Measurements from ENCODE around the gene PSMB2.

The PSMB2 gene

DNA sequence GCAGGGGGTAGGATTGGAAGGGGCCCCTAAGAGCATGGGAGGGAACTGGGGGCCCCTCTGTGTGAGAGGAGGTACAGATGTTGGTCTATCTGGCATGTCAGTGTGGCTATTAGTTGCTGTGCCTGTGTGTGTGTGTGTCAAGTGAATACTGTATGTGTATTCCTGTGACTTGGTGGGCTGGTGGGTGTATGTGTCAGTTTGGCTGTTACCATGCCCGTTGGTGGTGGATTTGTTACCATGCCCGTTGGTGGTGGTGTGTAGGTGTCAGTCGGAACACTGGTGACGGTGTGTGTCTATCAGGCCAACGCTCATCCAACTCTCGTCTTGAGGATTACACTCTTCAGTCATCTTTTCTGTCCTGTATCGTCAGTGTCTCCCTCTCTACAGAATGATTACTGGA, 45.6 kb downstream of the PSMB2 start:
- Histone ChIP-seq H2AFZ (no peak overlapping the region), H3K4me1 (no peaks in the 10 kb centered on the region), H3K79me2 (no peaks in the 10 kb centered on the region), H3K4me3 (ENCODE audit: low read depth, low read length) (no peak overlapping the region), H3K27me3 (ENCODE audit: control insufficient read depth, insufficient read depth, low read length) (no peaks in the 10 kb centered on the region), H3K9me3 (ENCODE audit: control insufficient read depth, low read length) (no peaks in the 10 kb centered on the region), H3K4me2 (ENCODE audit: low read length) (no peak overlapping the region), H3K36me3 (ENCODE audit: control insufficient read depth, insufficient read depth, low read length) (no peaks in the 10 kb centered on the region), H3K9ac (no peak overlapping the region), H3K27ac (no peak overlapping the region)
- TF ChIP-seq, protein P1, sequence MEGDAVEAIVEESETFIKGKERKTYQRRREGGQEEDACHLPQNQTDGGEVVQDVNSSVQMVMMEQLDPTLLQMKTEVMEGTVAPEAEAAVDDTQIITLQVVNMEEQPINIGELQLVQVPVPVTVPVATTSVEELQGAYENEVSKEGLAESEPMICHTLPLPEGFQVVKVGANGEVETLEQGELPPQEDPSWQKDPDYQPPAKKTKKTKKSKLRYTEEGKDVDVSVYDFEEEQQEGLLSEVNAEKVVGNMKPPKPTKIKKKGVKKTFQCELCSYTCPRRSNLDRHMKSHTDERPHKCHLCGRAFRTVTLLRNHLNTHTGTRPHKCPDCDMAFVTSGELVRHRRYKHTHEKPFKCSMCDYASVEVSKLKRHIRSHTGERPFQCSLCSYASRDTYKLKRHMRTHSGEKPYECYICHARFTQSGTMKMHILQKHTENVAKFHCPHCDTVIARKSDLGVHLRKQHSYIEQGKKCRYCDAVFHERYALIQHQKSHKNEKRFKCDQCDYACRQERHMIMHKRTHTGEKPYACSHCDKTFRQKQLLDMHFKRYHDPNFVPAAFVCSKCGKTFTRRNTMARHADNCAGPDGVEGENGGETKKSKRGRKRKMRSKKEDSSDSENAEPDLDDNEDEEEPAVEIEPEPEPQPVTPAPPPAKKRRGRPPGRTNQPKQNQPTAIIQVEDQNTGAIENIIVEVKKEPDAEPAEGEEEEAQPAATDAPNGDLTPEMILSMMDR (IDR thresholded peaks at IDR 0.05) = no peak

DNA sequence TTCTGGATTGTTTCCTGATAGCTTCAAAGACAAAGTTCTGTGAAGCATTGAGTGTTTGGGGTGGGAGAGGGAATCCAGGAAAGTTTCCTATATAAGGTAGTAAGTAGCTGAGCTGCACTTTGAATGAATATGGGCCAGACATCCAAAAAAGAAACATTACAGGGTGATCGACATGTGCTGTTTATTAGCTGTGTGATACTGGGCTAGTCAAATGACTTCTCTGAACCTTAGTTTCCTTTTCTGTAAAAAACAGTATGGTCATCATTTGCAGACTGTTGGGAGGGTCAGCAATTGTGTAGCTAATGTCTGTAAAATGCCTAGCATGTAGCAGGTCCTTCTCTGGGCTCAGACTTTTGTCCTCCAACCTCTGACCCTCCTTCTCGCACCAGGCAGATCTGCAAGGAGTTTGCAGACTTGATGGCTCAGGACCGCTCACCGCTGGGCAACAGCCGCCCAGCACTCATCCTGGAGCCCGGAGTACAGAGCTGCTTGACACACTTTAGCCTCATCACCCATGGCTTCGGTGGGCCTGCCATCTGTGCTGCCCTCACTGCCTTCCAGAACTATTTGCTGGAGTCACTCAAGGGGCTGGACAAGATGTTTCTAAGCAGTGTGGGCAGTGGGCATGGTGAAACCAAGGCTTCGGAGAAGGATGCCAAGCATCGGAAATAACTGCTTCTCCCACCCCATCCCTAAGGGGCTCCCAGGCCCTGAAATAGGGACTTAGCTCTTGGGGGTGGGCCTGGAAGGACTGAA, 47.1 kb downstream of the PSMB2 start:
- Histone ChIP-seq H3K9me3 (ENCODE audit: control insufficient read depth, low read length) (no peaks in the 10 kb centered on the region), H3K36me3 (ENCODE audit: control insufficient read depth, insufficient read depth, low read length) (no peaks in the 10 kb centered on the region), H3K79me2 (no peaks in the 10 kb centered on the region), H3K9ac (no peak overlapping the region), H3K4me2 (ENCODE audit: low read length) (no peak overlapping the region), H3K27me3 (ENCODE audit: control insufficient read depth, insufficient read depth, low read length) (no peaks in the 10 kb centered on the region), H3K4me1 (no peaks in the 10 kb centered on the region), H3K4me3 (ENCODE audit: low read depth, low read length) (no peak overlapping the region), H3K27ac (no peak overlapping the region), H2AFZ (no peak overlapping the region)
- TF ChIP-seq, protein P1 (IDR thresholded peaks at IDR 0.05) = no peak

DNA sequence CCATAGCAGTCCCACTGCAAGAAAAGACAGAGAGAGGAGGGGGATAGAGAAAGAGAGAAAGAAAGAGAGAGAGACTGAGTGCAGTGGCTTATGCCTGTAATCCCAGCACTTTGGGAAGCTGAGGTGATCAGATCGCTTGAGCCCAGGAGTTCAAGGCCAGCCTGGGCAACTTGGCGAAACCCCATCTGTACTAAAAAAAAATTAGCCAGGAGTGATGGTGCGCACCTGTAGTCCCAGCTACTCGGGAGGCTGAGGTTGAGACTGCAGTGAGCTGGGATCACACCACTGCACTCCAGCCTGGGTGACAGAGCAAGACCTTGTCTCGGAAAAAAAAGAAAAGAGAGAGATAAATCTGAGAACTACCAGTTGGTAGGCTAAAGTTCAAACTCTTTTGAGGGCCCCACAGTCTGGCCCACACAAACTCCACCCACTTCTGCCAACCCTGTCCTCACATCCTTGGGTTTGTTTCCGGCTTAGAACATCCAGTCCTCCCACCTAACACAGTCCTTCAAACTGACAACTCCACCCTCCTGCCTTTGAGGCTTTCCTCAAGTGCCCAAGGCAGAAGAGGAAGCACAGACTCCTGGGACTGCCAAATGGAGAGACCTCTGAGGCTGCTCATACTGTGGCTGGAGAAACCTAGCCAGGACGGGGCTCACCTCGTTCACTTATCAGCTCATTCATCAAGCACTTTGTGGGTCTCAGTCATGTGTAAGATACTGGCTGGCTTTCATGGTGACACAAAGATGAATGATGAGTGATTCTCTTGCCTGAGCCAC, 48.1 kb downstream of the PSMB2 start:
- no peaks in the 10 kb centered on the region for H3K27me3 ChIP-seq (ENCODE audit: control insufficient read depth, insufficient read depth, low read length)
- no peak overlapping the region for H3K4me3 ChIP-seq (ENCODE audit: low read depth, low read length)
- H3K9ac ChIP-seq = no peak overlapping the region
- no peaks in the 10 kb centered on the region for H3K79me2 ChIP-seq
- H2AFZ ChIP-seq = no peak overlapping the region
- TF ChIP-seq, protein P1 (IDR thresholded peaks at IDR 0.05) = no peak
- no peaks in the 10 kb centered on the region for H3K36me3 ChIP-seq (ENCODE audit: control insufficient read depth, insufficient read depth, low read length)
- H3K4me2 ChIP-seq (ENCODE audit: low read length) = no peak overlapping the region
- no peaks in the 10 kb centered on the region for H3K4me1 ChIP-seq
- no peak overlapping the region for H3K27ac ChIP-seq
- H3K9me3 ChIP-seq (ENCODE audit: control insufficient read depth, low read length) = no peaks in the 10 kb centered on the region

DNA sequence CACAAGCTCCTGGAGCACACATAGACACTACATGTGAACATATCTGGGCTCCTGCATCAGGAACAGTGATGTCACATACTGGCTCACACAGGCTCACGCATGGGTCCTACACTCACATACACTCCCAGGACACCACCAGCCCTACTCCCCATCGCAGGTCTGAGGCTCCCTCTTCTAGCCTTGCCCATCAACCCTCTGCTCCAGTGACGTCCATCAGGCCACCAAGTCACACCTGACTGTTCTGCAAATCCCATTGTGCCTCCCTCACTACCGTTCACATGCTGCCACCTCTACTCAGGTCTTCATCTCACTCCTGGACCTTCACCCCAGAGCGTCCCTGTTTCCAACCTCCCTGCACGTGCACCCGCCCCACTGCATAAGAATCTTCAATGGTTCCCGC, 50.1 kb downstream of the PSMB2 start:
- Histone ChIP-seq H3K9ac (no peak overlapping the region), H3K36me3 (ENCODE audit: control insufficient read depth, insufficient read depth, low read length) (no peaks in the 10 kb centered on the region), H2AFZ (no peak overlapping the region), H3K9me3 (ENCODE audit: control insufficient read depth, low read length) (no peaks in the 10 kb centered on the region), H3K4me1 (no peaks in the 10 kb centered on the region), H3K27ac (no peak overlapping the region), H3K4me2 (ENCODE audit: low read length) (no peak overlapping the region), H3K79me2 (no peaks in the 10 kb centered on the region), H3K27me3 (ENCODE audit: control insufficient read depth, insufficient read depth, low read length) (no peaks in the 10 kb centered on the region), H3K4me3 (ENCODE audit: low read depth, low read length) (no peak overlapping the region)
- TF ChIP-seq, protein P1 (IDR thresholded peaks at IDR 0.05) = no peak
